Measurements from ENCODE around the gene SLC2A4RG.

DNA sequence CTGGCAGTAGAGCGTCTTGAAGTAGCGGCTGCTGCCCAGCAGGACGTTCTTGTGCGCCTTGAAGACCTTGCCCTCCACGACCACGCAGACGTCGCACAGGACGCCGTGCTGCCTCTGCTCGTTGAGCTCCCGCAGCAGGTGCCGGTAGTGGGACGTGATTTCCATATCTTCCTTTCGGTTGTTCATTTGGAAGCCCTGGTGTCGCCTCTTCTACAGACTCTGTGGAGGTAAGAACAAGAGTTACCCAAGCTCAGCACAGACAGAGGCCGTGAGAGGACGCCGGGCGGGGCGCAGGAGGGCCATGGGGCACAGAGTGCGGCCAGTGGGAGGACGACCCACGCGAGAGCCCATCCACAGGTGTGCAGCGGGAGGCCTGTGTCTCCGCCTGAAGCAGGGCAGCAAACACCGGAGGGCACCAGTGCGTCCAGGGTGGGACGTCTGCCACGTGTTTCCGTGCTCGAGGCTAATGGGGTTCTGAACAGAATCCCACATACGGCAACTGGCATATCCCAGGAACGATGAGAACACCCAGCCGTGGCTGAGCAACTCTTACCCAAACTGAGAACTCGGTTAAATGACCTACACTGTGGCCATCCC is 51.1 kb downstream of the SLC2A4RG start:
- TF ChIP-seq, protein P1, sequence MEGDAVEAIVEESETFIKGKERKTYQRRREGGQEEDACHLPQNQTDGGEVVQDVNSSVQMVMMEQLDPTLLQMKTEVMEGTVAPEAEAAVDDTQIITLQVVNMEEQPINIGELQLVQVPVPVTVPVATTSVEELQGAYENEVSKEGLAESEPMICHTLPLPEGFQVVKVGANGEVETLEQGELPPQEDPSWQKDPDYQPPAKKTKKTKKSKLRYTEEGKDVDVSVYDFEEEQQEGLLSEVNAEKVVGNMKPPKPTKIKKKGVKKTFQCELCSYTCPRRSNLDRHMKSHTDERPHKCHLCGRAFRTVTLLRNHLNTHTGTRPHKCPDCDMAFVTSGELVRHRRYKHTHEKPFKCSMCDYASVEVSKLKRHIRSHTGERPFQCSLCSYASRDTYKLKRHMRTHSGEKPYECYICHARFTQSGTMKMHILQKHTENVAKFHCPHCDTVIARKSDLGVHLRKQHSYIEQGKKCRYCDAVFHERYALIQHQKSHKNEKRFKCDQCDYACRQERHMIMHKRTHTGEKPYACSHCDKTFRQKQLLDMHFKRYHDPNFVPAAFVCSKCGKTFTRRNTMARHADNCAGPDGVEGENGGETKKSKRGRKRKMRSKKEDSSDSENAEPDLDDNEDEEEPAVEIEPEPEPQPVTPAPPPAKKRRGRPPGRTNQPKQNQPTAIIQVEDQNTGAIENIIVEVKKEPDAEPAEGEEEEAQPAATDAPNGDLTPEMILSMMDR (IDR thresholded peaks at IDR 0.05): no peak
- no peak for TF ChIP-seq POLR2AphosphoS5 (IDR thresholded peaks at IDR 0.05)
